Natural killer cell (primary cell): ENCODE data around the gene SMAD3. TPM values are rescaled to one million over a fixed set of nuclear protein-coding genes. Genes with fewer than 3 reads are reported as not detected.

Experiments used
- ATAC-seq, 3 donors: fragments of 150-1000 bp in 2 of 3; fragments of 200-7000 bp in 1 of 3; cut with Tn5 transposase; 1 replicate in 1 of 3; 2 replicates in 2 of 3; pipeline ENCODE4 v1.10.0; 2021; ENCODE audit warnings: mild to moderate bottlenecking in 2 of 3, moderate library complexity in 2 of 3
- DNase-seq, 2 donors: peaks; one replicate each; pipeline versions ENCODE4 v3.0.0 to v3.0.0-alpha.2; 2013 to 2021; ENCODE audit warnings: mixed read lengths in 1 of 2
- H3K27ac ChIP-seq: one replicate; pipeline ENCODE4 v1.5.1; 2013; ENCODE audit warnings: mild to moderate bottlenecking, low read length
- H3K27me3 ChIP-seq: one replicate; pipeline ENCODE4 v1.6.1; 2013; ENCODE audit warnings: low read length; ENCODE audit not compliant: control insufficient read depth, insufficient read depth
- H3K36me3 ChIP-seq: one replicate; pipeline ENCODE4 v1.6.1; 2013; ENCODE audit warnings: low read length; ENCODE audit not compliant: control insufficient read depth, insufficient read depth
- H3K4me1 ChIP-seq: one replicate; pipeline ENCODE4 v1.6.1; 2013; ENCODE audit warnings: low read length; ENCODE audit not compliant: control insufficient read depth, insufficient read depth
- H3K4me3 ChIP-seq: one replicate; pipeline ENCODE4 v1.5.1; 2013; ENCODE audit warnings: low read length
- H3K9me3 ChIP-seq: one replicate; pipeline ENCODE4 v1.6.1; 2013; ENCODE audit warnings: low read length; ENCODE audit not compliant: control insufficient read depth, insufficient read depth
- H3K27ac Mint-ChIP-seq, 2 donors: one replicate each; pipeline ENCODE4 v1.8.0; 2022; ENCODE audit warnings: mild to moderate bottlenecking in 2 of 2, mixed read lengths in 2 of 2, moderate library complexity in 1 of 2
- H3K27me3 Mint-ChIP-seq, 2 donors: one replicate each; pipeline ENCODE4 v1.8.0; 2022; ENCODE audit warnings: low read depth in 2 of 2, mixed read lengths in 2 of 2
- H3K36me3 Mint-ChIP-seq: one replicate; pipeline ENCODE4 v1.8.0; 2022; ENCODE audit warnings: mixed read lengths
- H3K4me1 Mint-ChIP-seq, 2 donors: one replicate each; pipeline ENCODE4 v1.8.0; 2022; ENCODE audit warnings: mixed read lengths in 2 of 2
- H3K4me3 Mint-ChIP-seq: one replicate; pipeline ENCODE4 v1.8.0; 2022; ENCODE audit warnings: mild to moderate bottlenecking, moderate library complexity, mixed read lengths
- H3K9me3 Mint-ChIP-seq, 2 donors: one replicate each; pipeline ENCODE4 v1.8.0; 2022; ENCODE audit warnings: mixed read lengths in 2 of 2
- WGBS: methylation state at CpG from one replicate; pipeline ENCODE4 v1.1.7; 2013; ENCODE audit warnings: missing lambda C conversion rate; ENCODE audit not compliant: insufficient coverage; 5-methylcytosine and 5-hydroxymethylcytosine counted together
- intact Hi-C: fragments of 100-400 bp; cut with micrococcal nuclease; formaldehyde crosslinking; loops from one replicate; pipeline ENCODE4 v1.14.2; 2022
- total RNA-seq, 4 donors: library from RNA; stranded (reverse); fragments of 120-200 nt in 1 of 4; gene quantifications; one replicate each; pipeline versions ENCODE4 v1.2.3 to v1.2.4, GENCODE V29; 2013 to 2022
- TF ChIP-seq, protein P1 (sequence below): fragments of 200-600 bp; IDR thresholded peaks from one replicate; pipeline ENCODE4 v1.8.0; 2022; ENCODE audit warnings: antibody characterized with exemption

SMAD3 gene
- total RNA-seq, 3 donors from 2014 or later (not counting 1 experiment from before 2014, with no cell fraction given), result 47.1 to 72.6 (median 63.0) TPM

DNA sequence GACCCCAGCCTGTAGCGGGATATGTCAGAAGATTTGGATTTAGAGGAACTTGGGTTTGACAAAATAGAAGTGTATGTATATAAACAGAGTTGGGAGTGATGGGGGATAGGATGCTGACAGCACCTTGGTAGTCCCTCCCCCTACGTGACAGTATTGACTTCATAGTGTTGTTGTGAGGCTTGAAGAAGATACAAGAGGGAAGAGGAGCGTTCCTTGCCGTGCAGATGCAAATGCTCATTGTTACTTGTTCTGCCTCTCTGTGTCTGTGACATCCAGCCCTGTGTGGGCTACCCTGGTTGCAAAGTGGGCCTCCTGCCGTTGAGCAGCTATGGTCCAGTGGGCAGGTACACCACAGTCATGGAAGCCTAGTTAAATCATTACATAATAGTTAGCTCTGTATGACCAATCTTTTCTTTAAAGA, 45.0 kb downstream of the SMAD3 start:
- peak overlapping the region; percentile 73 for H3K27ac ChIP-seq
- peaks cover 74% of the 10 kb centered on the region for H3K4me1 ChIP-seq
- peak overlapping the region; percentile 63 for H3K4me3 Mint-ChIP-seq
- H3K27me3 ChIP-seq, result no peaks in the 10 kb centered on the region
- ATAC-seq (no peak), DNase-seq (no peak)
- intact Hi-C loops, result no loop called here
- H3K27ac Mint-ChIP-seq, result peak overlapping the region in 1 of 2 donors; percentile 69
- H3K4me1 Mint-ChIP-seq, result peaks cover 26 to 85% of the 10 kb centered on the region in 2 donors
- TF ChIP-seq, protein P1, sequence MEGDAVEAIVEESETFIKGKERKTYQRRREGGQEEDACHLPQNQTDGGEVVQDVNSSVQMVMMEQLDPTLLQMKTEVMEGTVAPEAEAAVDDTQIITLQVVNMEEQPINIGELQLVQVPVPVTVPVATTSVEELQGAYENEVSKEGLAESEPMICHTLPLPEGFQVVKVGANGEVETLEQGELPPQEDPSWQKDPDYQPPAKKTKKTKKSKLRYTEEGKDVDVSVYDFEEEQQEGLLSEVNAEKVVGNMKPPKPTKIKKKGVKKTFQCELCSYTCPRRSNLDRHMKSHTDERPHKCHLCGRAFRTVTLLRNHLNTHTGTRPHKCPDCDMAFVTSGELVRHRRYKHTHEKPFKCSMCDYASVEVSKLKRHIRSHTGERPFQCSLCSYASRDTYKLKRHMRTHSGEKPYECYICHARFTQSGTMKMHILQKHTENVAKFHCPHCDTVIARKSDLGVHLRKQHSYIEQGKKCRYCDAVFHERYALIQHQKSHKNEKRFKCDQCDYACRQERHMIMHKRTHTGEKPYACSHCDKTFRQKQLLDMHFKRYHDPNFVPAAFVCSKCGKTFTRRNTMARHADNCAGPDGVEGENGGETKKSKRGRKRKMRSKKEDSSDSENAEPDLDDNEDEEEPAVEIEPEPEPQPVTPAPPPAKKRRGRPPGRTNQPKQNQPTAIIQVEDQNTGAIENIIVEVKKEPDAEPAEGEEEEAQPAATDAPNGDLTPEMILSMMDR, result no peak
- 80% methylated on average over 5 of the region's 5 CpGs for WGBS
- peaks cover 0 to 8% of the 10 kb centered on the region in 2 donors for H3K27me3 Mint-ChIP-seq
- no peaks in the 10 kb centered on the region for H3K36me3 ChIP-seq
- no peak overlapping the region for H3K4me3 ChIP-seq
- no peaks in the 10 kb centered on the region for H3K9me3 Mint-ChIP-seq
- no peaks in the 10 kb centered on the region for H3K9me3 ChIP-seq
- no peaks in the 10 kb centered on the region for H3K36me3 Mint-ChIP-seq

GRCh38 chr15:67110958-67111864, 45.8 kb downstream of the SMAD3 start:
- Histone ChIP-seq H3K27ac (peak overlapping the region; percentile 73), H3K9me3 (no peaks in the 10 kb centered on the region), H3K4me3 (no peak overlapping the region), H3K36me3 (no peaks in the 10 kb centered on the region), H3K27me3 (no peaks in the 10 kb centered on the region), H3K4me1 (peaks cover 74% of the 10 kb centered on the region)
- H3K4me3 Mint-ChIP-seq, result peak overlapping the region; percentile 63
- H3K27ac Mint-ChIP-seq, result peak overlapping the region in 1 of 2 donors; percentile 69
- ATAC-seq (peak; percentile 15 to 42 (median 34)), DNase-seq (peak; percentile 33 to 57)
- H3K4me1 Mint-ChIP-seq, result peaks cover 34 to 86% of the 10 kb centered on the region in 2 donors
- intact Hi-C loops, result loop anchor here (1.0 kb wide), 2 partner anchors 9 to 10 kb away; no protein-coding TSS in a partner anchor
- TF ChIP-seq, protein P1, result no peak
- H3K9me3 Mint-ChIP-seq, result no peaks in the 10 kb centered on the region
- WGBS, result 94% methylated on average over 2 of the region's 2 CpGs
- H3K27me3 Mint-ChIP-seq, result peaks cover 0 to 4% of the 10 kb centered on the region in 2 donors
- no peaks in the 10 kb centered on the region for H3K36me3 Mint-ChIP-seq

DNA sequence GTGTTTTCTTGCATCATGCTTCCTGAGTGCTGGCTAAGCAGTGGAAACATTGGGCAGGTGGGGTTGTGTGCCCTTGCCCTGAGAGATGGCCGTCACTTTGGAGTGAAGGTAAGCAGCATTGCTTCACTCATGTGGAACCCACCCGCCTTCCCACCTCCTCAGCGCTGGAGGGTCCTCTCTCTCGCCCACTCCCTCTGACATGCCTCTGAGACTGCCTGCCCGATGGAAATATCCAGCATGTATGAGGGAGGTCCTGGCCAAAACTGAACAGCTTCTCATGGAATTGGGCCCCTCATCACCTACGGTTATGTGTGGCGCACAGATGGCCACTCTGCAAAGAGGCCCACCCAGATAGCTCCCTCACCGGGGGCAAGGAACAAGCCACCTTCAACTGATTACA, 48.6 kb downstream of the SMAD3 start:
- peaks cover 63 to 87% of the 10 kb centered on the region in 2 donors for H3K4me1 Mint-ChIP-seq
- peak overlapping the region; percentile 78 to 97 for H3K27ac Mint-ChIP-seq
- WGBS, result 88% methylated on average over 8 of the region's 8 CpGs

More for the DNA sequence above, 48.6 kb downstream of the SMAD3 start:
- ATAC-seq (no peak), DNase-seq (no peak)
- Histone ChIP-seq H3K4me1 (peaks cover 73% of the 10 kb centered on the region), H3K36me3 (no peaks in the 10 kb centered on the region), H3K27me3 (no peaks in the 10 kb centered on the region), H3K27ac (no peak overlapping the region), H3K4me3 (no peak overlapping the region), H3K9me3 (no peaks in the 10 kb centered on the region)
- Mint-ChIP-seq H3K9me3 (no peaks in the 10 kb centered on the region), H3K27me3 (no peaks in the 10 kb centered on the region), H3K4me3 (peak overlapping the region; percentile 58), H3K36me3 (no peaks in the 10 kb centered on the region)
- TF ChIP-seq, protein P1, result no peak
- intact Hi-C loops, result no loop called here
